Measurements from ENCODE around the gene CROCC2. TPM values are rescaled to one million over a fixed set of nuclear protein-coding genes. Genes with fewer than 3 reads are reported as not detected.
A peak's percentile ranks its signal among the peaks of the same experiment; 100 is the strongest.

The CROCC2 gene
- total and polyA plus RNA-seq, 12 donors, result 0.07 to 0.65 (median 0.28) TPM; not detected in 6

DNA sequence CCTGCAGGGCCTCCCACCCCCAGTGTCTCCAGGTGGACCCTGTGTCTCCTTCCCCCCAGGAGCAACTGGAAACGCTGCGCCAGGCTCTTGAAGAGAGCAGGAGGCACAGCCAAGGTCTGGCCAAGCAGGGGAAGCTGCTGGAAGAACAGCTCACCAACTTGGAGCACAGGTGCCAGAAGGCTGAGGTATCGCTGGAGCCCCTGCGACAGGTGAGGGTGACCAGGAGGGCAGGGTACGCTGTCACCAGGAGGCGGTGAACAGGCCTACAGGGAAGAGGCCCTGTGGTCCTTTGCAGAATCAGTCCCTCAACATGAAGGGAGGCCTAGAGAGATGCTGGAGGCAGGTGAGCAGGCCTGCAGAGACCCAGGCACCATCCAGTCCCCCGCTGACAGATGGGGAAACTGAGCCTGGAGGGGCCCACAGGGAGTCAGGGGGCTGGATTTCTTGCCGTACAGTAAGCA lies 76.7 kb downstream of the CROCC2 start:
- TF ChIP-seq, protein P1, sequence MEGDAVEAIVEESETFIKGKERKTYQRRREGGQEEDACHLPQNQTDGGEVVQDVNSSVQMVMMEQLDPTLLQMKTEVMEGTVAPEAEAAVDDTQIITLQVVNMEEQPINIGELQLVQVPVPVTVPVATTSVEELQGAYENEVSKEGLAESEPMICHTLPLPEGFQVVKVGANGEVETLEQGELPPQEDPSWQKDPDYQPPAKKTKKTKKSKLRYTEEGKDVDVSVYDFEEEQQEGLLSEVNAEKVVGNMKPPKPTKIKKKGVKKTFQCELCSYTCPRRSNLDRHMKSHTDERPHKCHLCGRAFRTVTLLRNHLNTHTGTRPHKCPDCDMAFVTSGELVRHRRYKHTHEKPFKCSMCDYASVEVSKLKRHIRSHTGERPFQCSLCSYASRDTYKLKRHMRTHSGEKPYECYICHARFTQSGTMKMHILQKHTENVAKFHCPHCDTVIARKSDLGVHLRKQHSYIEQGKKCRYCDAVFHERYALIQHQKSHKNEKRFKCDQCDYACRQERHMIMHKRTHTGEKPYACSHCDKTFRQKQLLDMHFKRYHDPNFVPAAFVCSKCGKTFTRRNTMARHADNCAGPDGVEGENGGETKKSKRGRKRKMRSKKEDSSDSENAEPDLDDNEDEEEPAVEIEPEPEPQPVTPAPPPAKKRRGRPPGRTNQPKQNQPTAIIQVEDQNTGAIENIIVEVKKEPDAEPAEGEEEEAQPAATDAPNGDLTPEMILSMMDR (IDR thresholded peaks at IDR 0.05), result no peak
- no peak for TF ChIP-seq POLR2A (IDR thresholded peaks at IDR 0.05)
- WGBS, 4 donors, result 80 to 89% (median 83%) methylated on average over 4 to 8 of the region's 8 CpGs
- Histone ChIP-seq H3K4me3 (no peak overlapping the region), H3K36me3 (replicated peaks in 1 of 2) (no peaks in the 10 kb centered on the region), H3K9me3 (replicated peaks in 1 of 3) (no peaks in the 10 kb centered on the region), H3K4me1 (replicated peaks in 1 of 2) (peaks cover 0 to 11% of the 10 kb centered on the region in 2 donors), H3K27ac (no peak overlapping the region), H3K27me3 (no peaks in the 10 kb centered on the region)
- intact Hi-C loops (cut with DNase I), result loop anchor here in 1 of 2 donors (10.0 kb wide), 1 partner anchor 128 kb away; no protein-coding TSS in a partner anchor
- DNase-seq, result peak in 3 of 7 donors; percentile 0 to 17 (median 10)

DNA sequence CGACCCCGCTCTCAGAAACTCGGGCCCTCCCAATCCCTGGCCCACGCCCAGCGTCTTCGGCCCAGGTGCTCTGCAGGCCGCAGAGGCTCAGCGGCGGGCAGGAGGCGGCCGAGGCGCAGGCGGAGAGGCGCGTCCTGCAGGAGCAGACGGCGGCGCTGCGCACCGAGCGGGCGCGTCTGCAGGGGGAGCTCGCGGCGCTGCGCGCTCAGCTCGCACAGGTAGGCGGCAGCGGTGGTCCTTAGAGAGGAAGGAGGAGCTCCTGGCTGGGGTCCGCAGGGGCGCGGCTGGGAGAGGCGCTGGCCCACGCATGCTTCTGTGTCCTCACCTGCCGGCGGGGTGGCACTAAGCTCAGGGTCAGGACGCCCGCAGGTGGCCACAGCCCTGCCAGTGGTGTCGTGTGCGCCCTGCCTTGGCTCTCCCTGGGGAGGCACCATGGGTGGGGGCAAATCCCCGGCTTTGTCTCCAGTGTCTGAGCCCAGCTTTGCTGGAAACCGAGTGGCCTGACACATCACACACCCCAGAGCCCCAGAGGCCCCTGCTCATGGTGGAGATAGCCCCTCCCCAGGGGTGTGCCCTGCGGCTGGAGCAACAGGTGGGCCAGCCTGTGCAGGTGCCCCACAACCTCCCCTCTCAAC lies 77.3 kb downstream of the CROCC2 start:
- H3K4me1 ChIP-seq (replicated peaks in 1 of 2), result peaks cover 0 to 11% of the 10 kb centered on the region in 2 donors
- no peak overlapping the region for H3K27ac ChIP-seq
- H3K9me3 ChIP-seq (replicated peaks in 1 of 3), result peaks cover 0 to 4% (median 0%) of the 10 kb centered on the region in 3 donors
- 8 to 20% (median 9%) methylated on average over 12 to 45 of the region's 45 CpGs for WGBS, 4 donors
- no peaks in the 10 kb centered on the region for H3K36me3 ChIP-seq (replicated peaks in 1 of 2)
- H3K27me3 ChIP-seq, result no peaks in the 10 kb centered on the region
- DNase-seq, result peak in 5 of 7 donors; percentile 20 to 46 (median 29)
- TF ChIP-seq, protein P1 (IDR thresholded peaks at IDR 0.05), result peak in 5 of 6 experiments; percentile 26 to 57 (median 39)
- no peak for TF ChIP-seq POLR2A (IDR thresholded peaks at IDR 0.05)
- intact Hi-C loops (cut with DNase I), result loop anchor here in 1 of 2 donors (10.0 kb wide), 1 partner anchor 129 kb away; no protein-coding TSS in a partner anchor
- no peak overlapping the region for H3K4me3 ChIP-seq

DNA sequence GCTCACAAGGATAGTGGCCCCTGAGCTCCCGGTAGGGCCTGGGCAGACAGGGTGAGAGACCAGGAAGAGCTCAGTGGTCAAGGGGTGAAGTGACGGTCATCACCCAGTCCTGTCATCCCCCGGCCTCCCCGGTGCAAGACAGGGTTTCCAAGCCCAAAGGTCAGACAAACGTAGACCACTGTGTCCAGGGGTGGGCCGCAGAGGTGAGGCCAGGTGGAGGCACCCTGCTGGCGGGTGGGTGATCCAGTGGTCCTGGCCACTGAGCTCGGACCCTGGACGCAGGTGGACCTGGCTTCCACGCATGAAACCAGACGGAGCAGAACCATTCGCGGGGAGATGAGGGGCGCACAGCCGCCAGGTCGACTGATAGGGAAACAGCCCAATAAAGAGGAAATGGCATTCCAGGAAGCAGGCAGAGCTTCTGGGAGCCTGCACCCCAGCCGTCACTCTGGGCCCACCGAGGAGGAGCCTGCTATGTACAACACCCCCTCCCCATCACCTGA lies 77.9 kb downstream of the CROCC2 start:
- Histone ChIP-seq H3K4me1 (replicated peaks in 1 of 2) (peaks cover 0 to 11% of the 10 kb centered on the region in 2 donors), H3K27me3 (no peaks in the 10 kb centered on the region), H3K36me3 (replicated peaks in 1 of 2) (no peaks in the 10 kb centered on the region), H3K9me3 (replicated peaks in 1 of 3) (peaks cover 0 to 4% (median 0%) of the 10 kb centered on the region in 3 donors), H3K4me3 (no peak overlapping the region), H3K27ac (no peak overlapping the region)
- 52 to 66% (median 64%) methylated on average over 12 to 18 of the region's 18 CpGs for WGBS, 4 donors
- intact Hi-C loops (cut with DNase I), result loop anchor here in 1 of 2 donors (10.0 kb wide), 1 partner anchor 129 kb away; no protein-coding TSS in a partner anchor
- TF ChIP-seq, protein P1 (IDR thresholded peaks at IDR 0.05), result no peak
- no peak for TF ChIP-seq POLR2A (IDR thresholded peaks at IDR 0.05)
- DNase-seq, result peak in 3 of 7 donors; percentile 0 to 16 (median 12)
